Mesenchymal stem cell (in vitro differentiated cells and primary cell): ENCODE results near the gene ADGRG7.

Source experiments
- DNase-seq: peaks from one replicate; pipeline ENCODE4 v3.0.0-alpha.2; 2013
- H2AFZ ChIP-seq: one replicate; pipeline ENCODE4 v1.6.1; 2013; ENCODE audit warnings: low read depth, mild to moderate bottlenecking, control low read depth, inconsistent platforms, low read length, moderate library complexity
- H2AK5ac ChIP-seq: 2 replicates; pipeline ENCODE4 v1.6.1; 2013; ENCODE audit warnings: low read length, moderate library complexity, mild to moderate bottlenecking, inconsistent platforms; ENCODE audit not compliant: severe bottlenecking
- H2BK120ac ChIP-seq: one replicate; pipeline ENCODE4 v1.6.1; 2013; ENCODE audit warnings: low read depth, mild to moderate bottlenecking, inconsistent platforms, low read length, moderate library complexity
- H2BK12ac ChIP-seq, 2 experiments: one replicate each; pipeline ENCODE4 v1.6.1; 2013; ENCODE audit warnings: inconsistent platforms in 2 of 2, low read length in 2 of 2, mild to moderate bottlenecking in 2 of 2, moderate library complexity in 2 of 2, control low read depth in 1 of 2
- H2BK15ac ChIP-seq: one replicate; pipeline ENCODE4 v1.6.1; 2013; ENCODE audit warnings: mild to moderate bottlenecking, low read depth, inconsistent platforms; ENCODE audit not compliant: poor library complexity, severe bottlenecking
- H2BK5ac ChIP-seq: 2 replicates; pipeline ENCODE4 v1.6.1; 2013; ENCODE audit warnings: low read depth, mild to moderate bottlenecking, low read length, control low read depth, inconsistent platforms; ENCODE audit not compliant: poor library complexity, severe bottlenecking
- H3K14ac ChIP-seq, 2 experiments: one replicate each; pipeline ENCODE4 v1.6.1; 2013; ENCODE audit warnings: inconsistent platforms in 2 of 2, low read length in 2 of 2, control low read depth in 1 of 2, mild to moderate bottlenecking in 1 of 2, moderate library complexity in 1 of 2
- H3K18ac ChIP-seq, 2 experiments: one replicate each; pipeline ENCODE4 v1.6.1; 2013; ENCODE audit warnings: inconsistent platforms in 2 of 2, low read length in 2 of 2, control low read depth in 1 of 2, low read depth in 1 of 2, mild to moderate bottlenecking in 1 of 2
- H3K23ac ChIP-seq, 2 experiments: one replicate each; pipeline ENCODE4 v1.6.1; 2013; ENCODE audit warnings: inconsistent platforms in 2 of 2, low read length in 2 of 2, mild to moderate bottlenecking in 2 of 2, moderate library complexity in 2 of 2, control low read depth in 1 of 2
- H3K27ac ChIP-seq: 2 replicates; pipeline ENCODE4 v1.5.1; 2013; ENCODE audit warnings: mild to moderate bottlenecking, moderate library complexity, low read length, control low read depth, inconsistent platforms; ENCODE audit not compliant: poor library complexity, severe bottlenecking
- H3K27me3 ChIP-seq, 2 experiments: 2 replicates each; pipeline versions ENCODE4 v1.6.1 to v1.7.0; 2013; ENCODE audit warnings: low read length in 2 of 2, mild to moderate bottlenecking in 2 of 2, moderate library complexity in 2 of 2, control low read depth in 1 of 2, inconsistent platforms in 1 of 2; ENCODE audit not compliant: control insufficient read depth in 1 of 2, insufficient read depth in 1 of 2
- H3K36me3 ChIP-seq, 2 experiments: 2 replicates each; pipeline versions ENCODE4 v1.6.1 to v1.7.0; 2013; ENCODE audit warnings: low read length in 2 of 2, control low read depth in 1 of 2, inconsistent platforms in 1 of 2, low read depth in 1 of 2, mild to moderate bottlenecking in 1 of 2; ENCODE audit not compliant: insufficient read depth in 2 of 2, control insufficient read depth in 1 of 2
- H3K4ac ChIP-seq, 2 experiments: one replicate each; pipeline ENCODE4 v1.6.1; 2013; ENCODE audit warnings: inconsistent platforms in 2 of 2, low read length in 2 of 2, mild to moderate bottlenecking in 2 of 2, moderate library complexity in 2 of 2, control low read depth in 1 of 2, low read depth in 1 of 2
- H3K4me1 ChIP-seq: 2 replicates; pipeline ENCODE4 v1.6.1; 2013; ENCODE audit warnings: low read depth, low read length, control low read depth; ENCODE audit not compliant: control insufficient read depth, insufficient read depth
- H3K4me2 ChIP-seq: 2 replicates; pipeline ENCODE4 v1.6.1; 2013; ENCODE audit warnings: low read length, mild to moderate bottlenecking, inconsistent platforms; ENCODE audit not compliant: poor library complexity, severe bottlenecking
- H3K4me3 ChIP-seq, 2 experiments: 2 replicates each; pipeline versions ENCODE4 v1.5.1 to v1.7.0; 2013; ENCODE audit warnings: low read length in 2 of 2, mild to moderate bottlenecking in 2 of 2, control low read depth in 1 of 2, low read depth in 1 of 2; ENCODE audit not compliant: insufficient read depth in 1 of 2
- H3K79me1 ChIP-seq: replicated peaks from 2 replicates; pipeline ENCODE4 v1.6.1; 2013; ENCODE audit warnings: mild to moderate bottlenecking, control low read depth, low read length, inconsistent platforms; ENCODE audit not compliant: poor library complexity, severe bottlenecking
- H3K9ac ChIP-seq: 2 replicates; pipeline ENCODE4 v1.7.0; 2013; ENCODE audit warnings: mild to moderate bottlenecking, low read length, moderate library complexity
- H3K9me3 ChIP-seq: 2 replicates; pipeline ENCODE4 v1.7.0; 2013; ENCODE audit warnings: mild to moderate bottlenecking, low read length; ENCODE audit not compliant: control insufficient read depth
- H4K8ac ChIP-seq: one replicate; pipeline ENCODE4 v1.6.1; 2013; ENCODE audit warnings: inconsistent platforms, mild to moderate bottlenecking, low read length, moderate library complexity
- H4K91ac ChIP-seq: one replicate; pipeline ENCODE4 v1.6.1; 2013; ENCODE audit warnings: mild to moderate bottlenecking, low read length, inconsistent platforms
- WGBS: methylation state at CpG from one replicate; pipeline ENCODE4 v1.1.7; 2013; ENCODE audit warnings: mixed read lengths; 5-methylcytosine and 5-hydroxymethylcytosine counted together

Gene ADGRG7

DNA sequence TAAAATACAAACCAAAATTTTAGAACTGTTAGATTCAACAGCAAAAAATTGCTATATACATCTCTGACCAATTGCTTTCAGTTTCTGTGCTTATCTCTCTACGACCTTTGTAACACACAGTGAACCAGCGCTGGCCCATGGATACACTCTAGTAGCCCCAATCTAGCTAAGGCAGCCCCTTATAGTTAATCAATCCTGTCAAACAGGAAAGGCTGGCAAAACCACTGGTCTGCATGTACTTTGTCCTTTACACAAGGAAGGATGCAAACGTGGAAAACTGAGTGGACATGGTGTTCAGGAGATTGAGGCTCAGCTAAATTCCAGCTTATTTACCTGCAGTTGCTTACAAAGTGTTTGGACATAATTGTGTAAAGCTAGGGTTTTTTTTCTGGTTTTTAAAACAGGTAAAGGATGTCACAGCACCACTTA lies 25.9 kb downstream of the ADGRG7 start:
- no peak overlapping the region for H2BK5ac ChIP-seq

DNA sequence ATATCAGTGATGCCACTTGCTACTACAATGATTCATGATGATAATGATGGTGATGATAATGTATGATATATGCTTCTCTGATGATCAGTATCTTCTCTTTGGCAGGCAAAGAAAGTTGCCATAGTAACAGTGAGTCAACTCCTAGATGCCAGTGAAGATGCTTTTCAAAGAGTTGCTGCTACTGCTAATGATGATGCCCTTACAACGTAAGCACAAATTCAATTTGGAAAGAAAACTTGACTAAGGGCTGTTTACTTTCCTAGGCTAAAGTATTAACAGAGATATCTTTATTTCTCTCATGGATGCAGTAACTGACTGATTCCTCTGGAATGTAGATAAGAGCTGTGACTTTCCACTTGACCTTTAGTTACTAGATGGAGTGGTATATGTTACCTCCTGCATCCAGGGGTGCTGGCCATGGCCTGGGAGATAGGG lies 27.8 kb downstream of the ADGRG7 start:
- H3K4me3 ChIP-seq: no peak overlapping the region
- H3K4ac ChIP-seq: no peak overlapping the region
- H2AK5ac ChIP-seq: no peak overlapping the region
- no peak overlapping the region for H4K8ac ChIP-seq
- H2BK15ac ChIP-seq: no peak overlapping the region
- no peaks in the 10 kb centered on the region for H3K9me3 ChIP-seq
- H2BK5ac ChIP-seq: no peak overlapping the region
- no peak overlapping the region for H3K14ac ChIP-seq
- H3K79me1 ChIP-seq: no peaks in the 10 kb centered on the region
- no peak overlapping the region for H2BK12ac ChIP-seq
- H3K23ac ChIP-seq: no peak overlapping the region
- H3K27ac ChIP-seq: no peak overlapping the region
- H3K36me3 ChIP-seq: no peaks in the 10 kb centered on the region
- no peak overlapping the region for H2BK120ac ChIP-seq
- H3K4me2 ChIP-seq: no peak overlapping the region
- H3K27me3 ChIP-seq: peaks cover 0 to 11% of the 10 kb centered on the region in 2 experiments
- H3K4me1 ChIP-seq: no peaks in the 10 kb centered on the region
- H4K91ac ChIP-seq: no peak overlapping the region
- H2AFZ ChIP-seq: no peak overlapping the region
- H3K18ac ChIP-seq: no peak overlapping the region
- no CpG with 5 or more reads among the region's 1 CpG for WGBS
- DNase-seq: peak; percentile 10
- no peak overlapping the region for H3K9ac ChIP-seq

More for the DNA sequence above, 25.9 kb downstream of the ADGRG7 start:
- Histone ChIP-seq H2AK5ac (no peak overlapping the region), H2AFZ (no peak overlapping the region), H3K4me2 (no peak overlapping the region), H3K4ac (no peak overlapping the region), H3K79me1 (no peaks in the 10 kb centered on the region), H3K27ac (no peak overlapping the region), H3K14ac (no peak overlapping the region), H2BK120ac (no peak overlapping the region), H4K91ac (no peak overlapping the region), H3K4me1 (no peaks in the 10 kb centered on the region), H3K9me3 (no peaks in the 10 kb centered on the region), H3K36me3 (no peaks in the 10 kb centered on the region), H3K4me3 (no peak overlapping the region), H2BK15ac (no peak overlapping the region), H3K27me3 (peaks cover 0 to 4% of the 10 kb centered on the region in 2 experiments), H3K18ac (no peak overlapping the region), H4K8ac (no peak overlapping the region), H3K23ac (no peak overlapping the region), H3K9ac (no peak overlapping the region), H2BK12ac (no peak overlapping the region)
- no peak for DNase-seq
- 78% methylated on average over 3 of the region's 3 CpGs for WGBS

DNA sequence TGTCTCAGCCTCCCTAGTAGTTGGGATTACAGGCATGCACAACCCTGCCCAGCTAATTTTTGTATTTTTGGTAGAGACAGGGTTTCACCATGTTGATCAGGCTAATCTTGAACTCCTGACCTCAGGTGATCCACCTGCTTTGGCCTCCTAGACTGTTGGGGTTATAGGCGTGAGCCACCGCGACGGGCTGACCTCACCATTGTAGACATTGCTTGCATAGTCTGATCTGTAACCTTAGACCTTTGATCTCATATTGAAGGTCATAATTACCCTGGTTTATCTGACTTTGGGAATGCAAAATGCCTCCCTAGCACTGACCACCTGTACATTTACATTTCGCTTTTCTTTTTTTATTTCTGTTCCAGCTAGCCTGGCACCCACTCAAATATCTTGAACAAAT lies 31.2 kb downstream of the ADGRG7 start:
- Histone ChIP-seq H2AFZ (no peak overlapping the region), H3K9me3 (no peaks in the 10 kb centered on the region), H3K27me3 (peaks cover 0 to 23% of the 10 kb centered on the region in 2 experiments), H3K18ac (no peak overlapping the region), H3K27ac (no peak overlapping the region), H3K9ac (no peak overlapping the region), H3K4me2 (no peak overlapping the region), H3K79me1 (no peaks in the 10 kb centered on the region), H3K4me3 (no peak overlapping the region), H2BK12ac (no peak overlapping the region), H2AK5ac (no peak overlapping the region), H3K23ac (no peak overlapping the region), H4K91ac (no peak overlapping the region), H2BK120ac (no peak overlapping the region), H4K8ac (no peak overlapping the region), H3K14ac (no peak overlapping the region), H3K4ac (no peak overlapping the region), H2BK15ac (no peak overlapping the region), H3K4me1 (no peaks in the 10 kb centered on the region), H2BK5ac (no peak overlapping the region), H3K36me3 (no peaks in the 10 kb centered on the region)
- DNase-seq: no peak
- 98% methylated on average over 4 of the region's 5 CpGs for WGBS

DNA sequence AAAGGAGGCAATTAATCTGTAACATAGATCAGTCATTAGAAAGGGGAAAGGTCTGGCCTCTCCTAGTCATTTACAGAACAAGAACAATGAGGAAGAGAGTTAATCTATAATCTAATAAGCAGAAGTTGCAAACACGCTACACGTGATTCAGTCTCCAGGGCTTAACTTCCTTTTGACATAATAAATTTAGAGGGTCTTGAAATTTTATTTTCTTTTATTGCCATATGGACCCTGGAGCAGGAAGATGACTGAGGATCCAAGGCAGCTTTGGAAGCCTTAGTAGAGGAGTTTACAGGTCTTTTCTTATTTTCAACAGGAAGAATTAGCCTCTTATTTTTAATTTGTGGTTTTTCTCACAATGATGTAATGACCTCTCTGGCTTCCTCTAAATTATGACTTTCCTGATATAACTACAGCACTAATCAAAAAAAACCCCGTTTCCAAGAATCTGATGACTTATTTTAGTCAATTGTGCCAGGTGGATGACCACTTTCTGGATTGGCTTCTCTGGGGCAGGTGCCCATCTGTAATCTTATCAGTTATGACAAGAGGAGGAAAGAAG lies 32.2 kb downstream of the ADGRG7 start:
- no peak for DNase-seq
- H2AFZ ChIP-seq: no peak overlapping the region
- no peaks in the 10 kb centered on the region for H3K9me3 ChIP-seq
- H2BK15ac ChIP-seq: no peak overlapping the region
- H4K91ac ChIP-seq: no peak overlapping the region
- H3K4me2 ChIP-seq: no peak overlapping the region
- peaks cover 0 to 20% of the 10 kb centered on the region in 2 experiments for H3K27me3 ChIP-seq
- H2AK5ac ChIP-seq: no peak overlapping the region
- no peak overlapping the region for H2BK12ac ChIP-seq
- no peaks in the 10 kb centered on the region for H3K36me3 ChIP-seq
- no peak overlapping the region for H3K14ac ChIP-seq
- no peak overlapping the region for H2BK120ac ChIP-seq
- no peaks in the 10 kb centered on the region for H3K79me1 ChIP-seq
- no peak overlapping the region for H3K18ac ChIP-seq
- no peak overlapping the region for H3K9ac ChIP-seq
- no peak overlapping the region for H3K4me3 ChIP-seq
- H2BK5ac ChIP-seq: no peak overlapping the region
- H3K27ac ChIP-seq: no peak overlapping the region
- no peak overlapping the region for H3K4ac ChIP-seq
- H3K23ac ChIP-seq: no peak overlapping the region
- WGBS: 75% methylated on average over 1 of the region's 3 CpGs
- no peak overlapping the region for H4K8ac ChIP-seq
- H3K4me1 ChIP-seq: no peaks in the 10 kb centered on the region
